GM10248 (cell line): Measurements from ENCODE around the gene GPAT2.
"Not testable (repeated sequence)": the region's sequence is repeated elsewhere in the genome, so short reads cannot be mapped to it uniquely, and the experiment has no call there.

Experiments
- CTCF ChIA-PET: fragments of 300-600 bp; sonication (Branson Sonifier 250); formaldehyde crosslinking; extraction: SDS; loops from one replicate; lab custom pipeline; 2021; ENCODE audit warnings: antibody characterized with exemption; lab: Yijun Ruan, JAX
- POLR2A ChIA-PET: fragments of 350-650 bp; sonication (Branson Sonifier 250); formaldehyde crosslinking; extraction: SDS; loops from one replicate; lab custom pipeline; 2020; ENCODE audit warnings: antibody characterized with exemption; lab: Yijun Ruan, JAX
- DNase-seq: peaks from one replicate; pipeline ENCODE4 v3.0.0; 2012; ENCODE audit errors: extremely low spot score
- CTCF ChIP-seq: IDR thresholded peaks from 2 replicates; pipeline ENCODE4 v1.5.1; 2012; ENCODE audit warnings: mild to moderate bottlenecking, low read depth; ENCODE audit errors: extremely low read depth, missing control alignments, control extremely low read depth

The GPAT2 gene

GRCh38 chr2:96075199-96075771 is 40.6 kb upstream of the GPAT2 start:
- CTCF ChIA-PET: interaction anchor here (1.1 kb wide), 2 partner anchors 41 to 82 kb away, joined by 4 read pairs; partner anchors contain the start of gene ADRA2B
- POLR2A ChIA-PET: no interaction called here
- DNase-seq: no peak
- no peak for TF ChIP-seq CTCF

- no peak for TF ChIP-seq CTCF
These were observed 39.4 kb upstream of the GPAT2 start for GRCh38 chr2:96074156-96074555.

GRCh38 chr2:96073170-96073775 is 38.6 kb upstream of the GPAT2 start:
- ChIA-PET CTCF (interaction anchor here (1.4 kb wide), 1 partner anchor 10 kb away, joined by 3 read pairs; no protein-coding TSS in a partner anchor), POLR2A (no interaction called here)
- no peak for DNase-seq
- no peak for TF ChIP-seq CTCF

More at GRCh38 chr2:96074156-96074555, 39.4 kb upstream of the GPAT2 start:
- CTCF ChIA-PET: interaction anchor here (1.1 to 1.4 kb wide), 3 partner anchors 9 to 81 kb away, joined by 3 to 4 read pairs (median 3); no protein-coding TSS in a partner anchor
- POLR2A ChIA-PET: no interaction called here
- no peak for DNase-seq

GRCh38 chr2:96072746-96073145 is 38.0 kb upstream of the GPAT2 start:
- CTCF ChIA-PET: no interaction called here

GRCh38 chr2:96071977-96072491 is 37.3 kb upstream of the GPAT2 start:
- CTCF ChIA-PET, DNase-seq: not testable (repeated sequence)
- POLR2A ChIA-PET: interaction anchor here (0.7 kb wide), 1 partner anchor 222 kb away, joined by 3 read pairs; no protein-coding TSS in a partner anchor

More at GRCh38 chr2:96072746-96073145, 38.0 kb upstream of the GPAT2 start:
- TF ChIP-seq CTCF: no peak
- DNase-seq: no peak
- POLR2A ChIA-PET: no interaction called here

GRCh38 chr2:96071087-96071976 is 36.6 kb upstream of the GPAT2 start:
- POLR2A ChIA-PET: interaction anchor here (0.7 kb wide), 1 partner anchor 223 kb away, joined by 3 read pairs; no protein-coding TSS in a partner anchor
- DNase-seq, CTCF ChIA-PET: not testable (repeated sequence)

GRCh38 chr2:96070351-96070750 is 35.6 kb upstream of the GPAT2 start:
- POLR2A ChIA-PET, CTCF ChIA-PET, DNase-seq: not testable (repeated sequence)

- DNase-seq, CTCF ChIA-PET, POLR2A ChIA-PET: not testable (repeated sequence)
These were observed 35.2 kb upstream of the GPAT2 start for GRCh38 chr2:96069878-96070277.

GRCh38 chr2:96067902-96068581 is 33.3 kb upstream of the GPAT2 start:
- not testable (repeated sequence) for DNase-seq

GRCh38 chr2:96067098-96067660 is 32.5 kb upstream of the GPAT2 start:
- POLR2A ChIA-PET, DNase-seq: not testable (repeated sequence)
- CTCF ChIA-PET: interaction anchor here (1.0 to 1.6 kb wide), 2 partner anchors 1631 to 1633 kb away, joined by 3 read pairs; no protein-coding TSS in a partner anchor

More at GRCh38 chr2:96067902-96068581, 33.3 kb upstream of the GPAT2 start:
- POLR2A ChIA-PET: not testable (repeated sequence)
- CTCF ChIA-PET: interaction anchor here (1.6 kb wide), 1 partner anchor 1630 kb away, joined by 3 read pairs; no protein-coding TSS in a partner anchor

GRCh38 chr2:96066511-96066910 is 31.8 kb upstream of the GPAT2 start:
- DNase-seq, POLR2A ChIA-PET: not testable (repeated sequence)
- CTCF ChIA-PET: interaction anchor here (1.0 kb wide), 1 partner anchor 1634 kb away, joined by 3 read pairs; no protein-coding TSS in a partner anchor
